ENCODE measurements around the gene PTGDS.

Gene PTGDS

DNA sequence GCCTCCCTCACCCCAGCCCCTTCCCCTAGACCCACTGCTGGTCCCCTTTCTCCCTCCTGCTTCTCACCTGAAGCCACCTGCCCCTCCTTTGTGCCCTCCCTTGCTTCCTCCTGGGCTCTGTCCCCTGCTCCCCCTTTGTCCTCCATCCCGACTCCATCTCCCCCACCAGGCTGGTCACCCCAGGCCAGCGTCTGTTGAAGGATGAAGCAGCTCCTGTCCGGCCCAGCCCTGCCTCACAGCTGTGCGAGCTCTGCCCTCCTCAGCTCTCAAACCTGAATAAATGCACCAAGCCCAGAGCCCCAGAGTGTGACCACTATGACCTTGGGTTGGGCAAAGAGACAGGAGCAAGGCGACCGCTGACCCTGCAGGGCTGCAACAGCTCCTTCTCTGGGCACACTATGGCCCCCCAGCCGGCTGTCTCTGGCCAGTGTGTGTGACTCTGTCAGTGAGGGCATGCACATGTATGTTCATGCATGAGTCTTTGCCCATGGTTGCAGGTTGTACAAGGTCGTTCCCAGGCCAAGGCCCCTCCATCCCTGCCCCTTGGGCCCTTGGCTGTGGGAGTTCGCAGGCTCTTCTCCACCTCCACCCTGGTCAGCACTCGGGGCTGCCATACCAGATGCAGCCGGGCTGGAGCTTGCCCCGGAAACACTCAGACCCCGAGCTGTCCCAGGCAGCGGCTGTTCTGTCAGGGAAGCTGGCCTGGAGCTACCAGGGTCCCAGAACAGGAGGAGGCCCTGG lies 21.9 kb upstream of the PTGDS start:
- Histone ChIP-seq H3K27me3 (ENCODE audit: control insufficient read depth, insufficient read depth, low read length) (no peaks in the 10 kb centered on the region), H3K4me1 (ENCODE audit: control insufficient read depth, insufficient read depth, low read length) (no peaks in the 10 kb centered on the region), H3K9ac (ENCODE audit: low read depth, low read length) (no peak overlapping the region), H3K36me3 (ENCODE audit: control insufficient read depth, insufficient read depth, low read length) (no peaks in the 10 kb centered on the region), H3K9me3 (ENCODE audit: control insufficient read depth, insufficient read depth, low read length) (no peaks in the 10 kb centered on the region), H3K4me3 (ENCODE audit: low read depth, low read length) (no peak overlapping the region)

DNA sequence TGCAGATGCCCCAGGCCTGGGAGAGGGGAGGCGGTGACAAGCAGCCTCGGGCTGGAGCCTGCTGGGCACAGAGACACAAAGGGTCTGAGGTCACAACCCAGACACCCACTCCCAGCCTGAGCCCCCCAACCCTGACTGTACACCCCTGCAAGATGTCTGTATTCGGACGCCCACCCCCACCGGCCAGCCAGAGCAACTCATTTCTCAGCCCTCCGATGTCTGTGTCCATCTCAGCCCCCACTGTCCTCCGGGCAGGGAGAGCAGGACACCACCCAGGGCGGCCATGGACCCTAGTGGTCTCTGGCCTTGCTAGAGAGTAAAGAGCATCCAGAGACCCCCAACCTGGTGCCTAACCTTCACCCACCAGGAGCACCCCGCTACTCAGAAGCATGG lies 21.4 kb upstream of the PTGDS start:
- Histone ChIP-seq H3K36me3 (ENCODE audit: control insufficient read depth, insufficient read depth, low read length) (no peaks in the 10 kb centered on the region), H3K4me3 (ENCODE audit: low read depth, low read length) (no peak overlapping the region), H3K9ac (ENCODE audit: low read depth, low read length) (no peak overlapping the region), H3K27me3 (ENCODE audit: control insufficient read depth, insufficient read depth, low read length) (no peaks in the 10 kb centered on the region), H3K4me1 (ENCODE audit: control insufficient read depth, insufficient read depth, low read length) (no peaks in the 10 kb centered on the region), H3K9me3 (ENCODE audit: control insufficient read depth, insufficient read depth, low read length) (no peaks in the 10 kb centered on the region)

DNA sequence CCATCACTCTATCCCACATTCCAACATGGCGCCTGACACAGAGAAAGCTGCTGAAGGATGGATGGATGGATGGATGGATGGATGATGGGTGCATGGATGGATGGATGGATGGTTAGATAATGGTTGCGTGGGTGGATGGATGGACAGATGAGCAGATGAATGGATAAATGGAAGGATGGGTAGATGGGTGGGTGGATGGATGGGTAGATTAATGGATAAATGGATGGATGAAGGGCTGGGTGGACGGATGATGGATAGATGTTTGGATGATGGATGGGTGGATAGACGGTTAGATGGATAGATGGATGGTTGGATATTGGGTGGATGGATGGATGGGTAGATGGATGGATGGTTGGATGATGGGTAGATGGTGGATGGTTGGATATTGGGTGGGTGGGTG lies 20.7 kb upstream of the PTGDS start:
- H3K4me3 ChIP-seq (ENCODE audit: low read depth, low read length) = no peak overlapping the region
- H3K27me3 ChIP-seq (ENCODE audit: control insufficient read depth, insufficient read depth, low read length) = no peaks in the 10 kb centered on the region

DNA sequence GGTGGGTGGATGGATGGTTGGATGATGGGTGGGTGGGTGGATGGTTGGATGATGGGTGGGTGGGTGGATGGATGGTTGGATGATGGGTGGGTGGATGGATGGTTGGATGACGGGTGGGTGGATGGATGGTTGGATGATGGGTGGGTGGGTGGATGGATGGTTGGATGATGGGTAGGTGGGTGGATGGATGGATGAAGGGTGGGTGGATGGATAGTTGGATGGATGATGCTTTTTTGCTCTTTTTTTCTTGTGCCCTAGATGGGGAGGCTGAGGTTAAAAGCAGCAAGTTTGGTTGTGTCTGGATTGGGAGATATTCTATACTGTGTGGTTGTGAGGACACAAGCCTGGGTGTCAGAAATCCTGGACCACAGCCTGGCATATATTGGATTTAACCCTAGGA lies 19.8 kb upstream of the PTGDS start:
- H3K4me1 ChIP-seq (ENCODE audit: control insufficient read depth, insufficient read depth, low read length) = no peaks in the 10 kb centered on the region
- no peak overlapping the region for H3K4me3 ChIP-seq (ENCODE audit: low read depth, low read length)
- no peaks in the 10 kb centered on the region for H3K27me3 ChIP-seq (ENCODE audit: control insufficient read depth, insufficient read depth, low read length)
- H3K9ac ChIP-seq (ENCODE audit: low read depth, low read length) = no peak overlapping the region
- no peaks in the 10 kb centered on the region for H3K9me3 ChIP-seq (ENCODE audit: control insufficient read depth, insufficient read depth, low read length)
- H3K36me3 ChIP-seq (ENCODE audit: control insufficient read depth, insufficient read depth, low read length) = no peaks in the 10 kb centered on the region

More for the DNA sequence above, 20.7 kb upstream of the PTGDS start:
- Histone ChIP-seq H3K9ac (ENCODE audit: low read depth, low read length) (no peak overlapping the region), H3K9me3 (ENCODE audit: control insufficient read depth, insufficient read depth, low read length) (no peaks in the 10 kb centered on the region), H3K4me1 (ENCODE audit: control insufficient read depth, insufficient read depth, low read length) (no peaks in the 10 kb centered on the region), H3K36me3 (ENCODE audit: control insufficient read depth, insufficient read depth, low read length) (no peaks in the 10 kb centered on the region)

DNA sequence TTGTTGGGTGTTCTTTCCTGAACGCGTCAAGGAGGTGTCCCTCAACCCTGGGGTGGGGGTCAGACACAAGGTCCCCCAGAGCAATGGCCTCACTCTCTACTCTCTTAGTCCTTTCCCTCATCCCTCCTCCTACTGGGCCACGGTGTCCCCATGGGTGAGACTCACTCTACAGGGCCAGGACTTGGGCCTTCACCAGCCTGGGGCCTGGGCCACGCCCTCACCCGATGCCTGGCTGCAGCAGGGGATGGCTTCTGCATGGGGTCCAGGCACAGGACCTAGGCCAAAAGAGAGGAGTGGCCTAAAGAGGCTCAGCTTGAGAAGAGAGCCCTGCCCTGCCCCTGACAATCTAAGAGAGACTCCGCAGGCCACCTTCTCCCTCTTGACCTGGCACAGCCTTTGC lies 19.4 kb upstream of the PTGDS start:
- H3K4me3 ChIP-seq (ENCODE audit: low read depth, low read length) = no peak overlapping the region
- H3K36me3 ChIP-seq (ENCODE audit: control insufficient read depth, insufficient read depth, low read length) = no peaks in the 10 kb centered on the region
- no peaks in the 10 kb centered on the region for H3K9me3 ChIP-seq (ENCODE audit: control insufficient read depth, insufficient read depth, low read length)
- H3K27me3 ChIP-seq (ENCODE audit: control insufficient read depth, insufficient read depth, low read length) = no peaks in the 10 kb centered on the region
- H3K4me1 ChIP-seq (ENCODE audit: control insufficient read depth, insufficient read depth, low read length) = no peaks in the 10 kb centered on the region
- H3K9ac ChIP-seq (ENCODE audit: low read depth, low read length) = no peak overlapping the region

DNA sequence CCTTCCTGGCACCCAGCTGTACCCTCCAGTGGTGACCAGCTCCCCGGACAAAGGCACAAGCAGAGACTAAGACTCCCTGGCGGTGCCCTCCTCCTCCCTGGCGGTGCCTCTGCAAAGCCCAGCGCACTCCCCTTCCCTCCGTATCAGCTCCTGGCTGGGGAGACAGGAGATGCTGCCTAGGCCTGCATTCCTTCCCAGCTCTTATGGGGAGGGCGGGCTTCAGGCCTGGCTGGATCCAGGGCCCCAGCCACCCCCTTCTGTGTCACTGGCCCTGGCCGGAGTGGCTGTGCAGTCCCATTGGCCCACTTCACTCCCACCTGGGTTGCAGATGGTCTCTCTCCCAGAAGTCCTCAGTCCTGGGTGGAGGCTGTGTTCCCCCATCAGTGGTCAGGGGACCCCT lies 18.8 kb upstream of the PTGDS start:
- H3K4me1 ChIP-seq (ENCODE audit: control insufficient read depth, insufficient read depth, low read length) = no peaks in the 10 kb centered on the region
- no peaks in the 10 kb centered on the region for H3K36me3 ChIP-seq (ENCODE audit: control insufficient read depth, insufficient read depth, low read length)
- H3K4me3 ChIP-seq (ENCODE audit: low read depth, low read length) = no peak overlapping the region
- no peak overlapping the region for H3K9ac ChIP-seq (ENCODE audit: low read depth, low read length)
- no peaks in the 10 kb centered on the region for H3K9me3 ChIP-seq (ENCODE audit: control insufficient read depth, insufficient read depth, low read length)
- H3K27me3 ChIP-seq (ENCODE audit: control insufficient read depth, insufficient read depth, low read length) = no peaks in the 10 kb centered on the region

DNA sequence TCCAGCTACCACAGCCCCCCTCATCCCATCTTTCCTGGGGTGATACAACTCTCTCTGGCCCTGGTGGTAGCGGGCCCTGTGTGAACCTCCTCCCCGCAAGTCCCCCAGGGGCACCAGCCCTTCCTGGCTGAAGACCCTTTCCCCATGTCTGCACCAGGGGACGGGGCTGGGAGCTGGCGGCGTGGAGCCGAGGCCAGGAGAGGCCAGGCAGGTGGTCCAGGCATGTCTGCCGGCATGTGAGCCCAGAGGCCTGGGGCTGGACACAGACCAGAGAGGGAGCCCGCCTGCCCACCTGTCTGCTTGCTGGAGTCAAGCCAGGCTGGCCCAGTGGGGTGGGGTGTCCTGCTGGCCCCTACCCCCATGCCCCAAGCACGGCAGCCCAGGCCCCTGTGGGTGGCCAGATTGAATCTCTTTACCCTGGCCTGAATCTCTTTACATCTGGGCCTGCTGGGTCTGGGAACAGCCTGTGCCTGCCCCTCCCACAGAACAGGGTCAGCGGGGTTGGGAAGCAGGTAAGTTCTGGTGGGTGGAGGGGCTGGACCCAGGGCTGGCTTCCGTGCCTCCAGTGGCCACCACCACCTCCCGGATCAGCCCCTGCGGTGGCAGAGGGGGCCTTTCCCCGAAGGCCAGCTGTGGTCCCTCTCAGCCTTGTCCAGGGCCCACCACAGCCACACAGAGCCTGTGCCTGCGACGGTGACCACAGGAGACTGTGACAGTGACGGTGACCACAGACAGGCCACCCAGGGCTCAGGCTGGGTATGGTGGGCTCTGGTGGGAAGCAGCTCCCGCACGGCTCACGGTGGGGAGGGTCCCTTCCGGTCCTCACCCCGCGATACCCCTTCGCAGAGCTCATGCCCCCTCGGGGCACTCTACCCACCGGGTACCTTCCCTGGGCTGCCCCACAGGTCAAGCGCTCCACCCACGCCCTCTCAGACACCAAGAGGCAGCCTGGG lies 18.1 kb upstream of the PTGDS start:
- Histone ChIP-seq H3K4me3 (ENCODE audit: low read depth, low read length) (no peak overlapping the region), H3K4me1 (ENCODE audit: control insufficient read depth, insufficient read depth, low read length) (no peaks in the 10 kb centered on the region), H3K9ac (ENCODE audit: low read depth, low read length) (no peak overlapping the region), H3K9me3 (ENCODE audit: control insufficient read depth, insufficient read depth, low read length) (no peaks in the 10 kb centered on the region), H3K27me3 (ENCODE audit: control insufficient read depth, insufficient read depth, low read length) (no peaks in the 10 kb centered on the region), H3K36me3 (ENCODE audit: control insufficient read depth, insufficient read depth, low read length) (no peaks in the 10 kb centered on the region)

DNA sequence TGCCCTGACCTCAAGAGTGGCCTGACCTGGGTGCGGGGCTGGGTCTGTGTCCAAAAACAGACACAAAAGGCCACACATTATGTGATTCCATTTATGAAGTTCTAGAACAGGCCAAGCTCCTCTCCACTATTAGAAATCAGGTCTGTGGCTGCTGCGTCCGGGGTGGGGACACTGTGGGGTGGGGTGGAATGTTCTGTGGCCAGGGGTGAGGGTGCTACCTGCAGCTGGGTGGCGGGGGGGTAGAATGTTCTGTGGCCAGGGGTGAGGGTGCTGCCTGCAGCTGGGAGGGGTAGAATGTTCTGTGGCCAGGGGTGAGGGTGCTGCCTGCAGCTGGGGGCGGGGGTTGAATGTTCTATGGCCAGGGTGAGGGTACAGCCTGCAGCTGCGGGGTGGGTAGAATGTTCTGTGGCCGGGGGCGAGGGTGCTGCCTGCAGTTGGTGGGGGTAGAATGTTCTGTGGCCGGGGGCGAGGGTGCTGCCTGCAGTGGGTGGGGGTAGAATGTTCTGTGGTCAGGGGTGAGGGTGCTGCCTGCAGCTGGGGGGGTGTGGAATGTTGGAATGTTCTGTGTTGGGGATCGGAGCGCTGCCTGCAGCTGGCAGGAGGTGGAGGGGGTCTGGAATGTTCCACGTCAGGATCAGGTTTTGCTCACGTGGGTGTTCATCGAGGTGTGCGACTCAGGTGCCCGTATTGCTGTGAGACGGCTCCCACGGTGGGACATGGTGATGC lies 16.9 kb upstream of the PTGDS start:
- Histone ChIP-seq H3K4me3 (ENCODE audit: low read depth, low read length) (no peak overlapping the region), H3K36me3 (ENCODE audit: control insufficient read depth, insufficient read depth, low read length) (no peaks in the 10 kb centered on the region), H3K27me3 (ENCODE audit: control insufficient read depth, insufficient read depth, low read length) (no peaks in the 10 kb centered on the region), H3K9ac (ENCODE audit: low read depth, low read length) (no peak overlapping the region), H3K4me1 (ENCODE audit: control insufficient read depth, insufficient read depth, low read length) (no peaks in the 10 kb centered on the region), H3K9me3 (ENCODE audit: control insufficient read depth, insufficient read depth, low read length) (no peaks in the 10 kb centered on the region)

DNA sequence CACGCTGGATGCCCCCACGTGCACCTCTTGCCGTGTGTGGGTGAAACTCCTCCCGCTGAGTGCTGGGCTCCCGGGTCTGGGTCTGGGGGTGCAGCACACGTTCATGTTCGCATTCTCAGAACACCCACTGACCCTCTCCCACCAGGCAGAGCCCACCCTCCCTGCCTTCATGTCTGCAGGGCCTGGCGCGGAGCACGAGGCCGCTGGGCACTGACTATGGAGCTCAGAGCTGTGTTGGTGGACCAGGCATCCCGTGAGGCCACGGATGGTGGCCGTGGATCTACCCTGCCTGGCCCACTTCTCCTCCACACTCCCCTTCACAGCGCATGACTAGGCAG lies 16.4 kb upstream of the PTGDS start:
- no peaks in the 10 kb centered on the region for H3K27me3 ChIP-seq (ENCODE audit: control insufficient read depth, insufficient read depth, low read length)
- no peak overlapping the region for H3K4me3 ChIP-seq (ENCODE audit: low read depth, low read length)
- no peak overlapping the region for H3K9ac ChIP-seq (ENCODE audit: low read depth, low read length)
- H3K4me1 ChIP-seq (ENCODE audit: control insufficient read depth, insufficient read depth, low read length) = peaks cover 3% of the 10 kb centered on the region
- H3K36me3 ChIP-seq (ENCODE audit: control insufficient read depth, insufficient read depth, low read length) = no peaks in the 10 kb centered on the region
- no peaks in the 10 kb centered on the region for H3K9me3 ChIP-seq (ENCODE audit: control insufficient read depth, insufficient read depth, low read length)

DNA sequence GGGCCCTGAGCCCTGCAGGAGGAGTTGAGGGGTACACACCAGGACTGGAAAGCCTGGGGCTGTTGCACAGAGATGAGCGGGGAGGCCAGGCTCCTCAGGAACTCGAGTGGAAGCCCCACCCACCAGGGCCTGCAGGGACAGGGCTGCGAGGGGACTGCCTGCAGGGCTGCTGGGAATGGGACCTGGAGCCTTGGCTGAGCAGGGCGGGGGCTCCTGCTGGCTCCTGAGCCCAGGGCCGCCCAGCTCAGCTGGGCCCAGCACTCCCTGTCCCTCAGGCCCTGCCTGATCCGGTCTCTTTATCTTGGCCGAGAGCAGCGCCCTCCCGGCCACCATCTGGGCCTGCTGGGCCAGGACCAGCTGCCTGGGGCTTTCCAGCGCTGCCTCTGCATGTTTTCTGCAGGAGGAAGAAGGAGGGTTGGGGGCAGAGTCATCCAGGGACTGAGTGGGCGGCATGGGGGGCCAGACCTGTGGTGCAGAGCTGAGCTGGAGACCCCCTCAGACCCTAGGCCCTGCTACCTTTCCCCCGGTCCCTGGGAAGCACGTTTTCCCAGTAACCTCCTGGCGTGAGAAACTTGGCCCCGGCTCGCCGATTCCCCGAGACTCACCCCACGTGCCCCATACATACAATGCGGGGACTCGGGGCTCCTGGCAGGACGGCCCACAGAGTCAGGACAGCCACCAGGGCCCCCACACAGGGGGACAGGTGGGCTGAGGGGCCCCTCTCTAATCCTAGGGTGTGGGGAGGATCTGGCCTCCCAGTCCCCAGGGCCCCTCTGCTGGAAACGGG lies 15.8 kb upstream of the PTGDS start:
- Histone ChIP-seq H3K36me3 (ENCODE audit: control insufficient read depth, insufficient read depth, low read length) (no peaks in the 10 kb centered on the region), H3K9ac (ENCODE audit: low read depth, low read length) (no peak overlapping the region), H3K4me3 (ENCODE audit: low read depth, low read length) (no peak overlapping the region), H3K4me1 (ENCODE audit: control insufficient read depth, insufficient read depth, low read length) (peaks cover 7% of the 10 kb centered on the region), H3K9me3 (ENCODE audit: control insufficient read depth, insufficient read depth, low read length) (no peaks in the 10 kb centered on the region), H3K27me3 (ENCODE audit: control insufficient read depth, insufficient read depth, low read length) (no peaks in the 10 kb centered on the region)

DNA sequence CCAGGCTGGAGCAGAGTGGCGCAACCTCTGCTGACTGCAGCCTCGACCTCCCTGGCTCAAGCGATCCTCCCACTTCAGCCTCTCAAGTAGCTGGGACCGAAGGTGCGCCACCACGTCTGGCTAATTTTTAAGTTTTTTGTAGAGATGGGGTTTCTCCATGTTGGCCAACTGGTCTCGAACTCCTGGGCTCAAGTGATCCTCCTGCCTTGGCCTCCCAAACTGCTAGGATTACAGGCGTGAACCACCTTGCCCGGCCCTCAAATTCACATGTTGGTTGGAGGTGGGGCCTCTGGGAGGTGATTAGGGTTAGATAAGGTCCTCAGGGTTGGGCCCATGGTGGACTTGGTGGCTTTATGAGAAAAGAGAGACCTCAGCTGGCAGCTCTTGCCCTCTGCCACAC lies 15.1 kb upstream of the PTGDS start:
- H3K9me3 ChIP-seq (ENCODE audit: control insufficient read depth, insufficient read depth, low read length) = no peaks in the 10 kb centered on the region
- H3K4me1 ChIP-seq (ENCODE audit: control insufficient read depth, insufficient read depth, low read length) = peaks cover 7% of the 10 kb centered on the region
- H3K36me3 ChIP-seq (ENCODE audit: control insufficient read depth, insufficient read depth, low read length) = no peaks in the 10 kb centered on the region
- no peaks in the 10 kb centered on the region for H3K27me3 ChIP-seq (ENCODE audit: control insufficient read depth, insufficient read depth, low read length)
- H3K4me3 ChIP-seq (ENCODE audit: low read depth, low read length) = no peak overlapping the region
- H3K9ac ChIP-seq (ENCODE audit: low read depth, low read length) = no peak overlapping the region
